Liver (tissue), 9 donors: ENCODE measurements around the gene PON1. TPM values are rescaled to one million over a fixed set of nuclear protein-coding genes. Genes with fewer than 3 reads are reported as not detected.

Experiments used
- DNase-seq: peaks from one replicate; pipeline ENCODE4 v3.0.0-alpha.2; 2017; ENCODE audit warnings: low spot score
- H3K27ac ChIP-seq, 2 donors: one replicate each; pipeline ENCODE4 v1.7.0; 2013; ENCODE audit warnings: inconsistent platforms in 2 of 2, low read length in 2 of 2, control low read depth in 1 of 2, low read depth in 1 of 2, mild to moderate bottlenecking in 1 of 2
- H3K27me3 ChIP-seq, 4 donors: one replicate each; pipeline versions ENCODE4 v1.6.1 to v1.7.0; 2013; ENCODE audit warnings: low read length in 3 of 4, inconsistent platforms in 1 of 4, mild to moderate bottlenecking in 1 of 4, moderate library complexity in 1 of 4; ENCODE audit not compliant: control insufficient read depth in 4 of 4, insufficient read depth in 4 of 4
- H3K36me3 ChIP-seq, 4 donors: one replicate each; pipeline versions ENCODE4 v1.6.1 to v1.7.0; 2013; ENCODE audit warnings: low read length in 3 of 4, mild to moderate bottlenecking in 3 of 4, low read depth in 1 of 4, moderate library complexity in 1 of 4; ENCODE audit not compliant: control insufficient read depth in 4 of 4, insufficient read depth in 3 of 4
- H3K4me1 ChIP-seq, 4 donors: one replicate each; pipeline versions ENCODE4 v1.6.1 to v1.7.0; 2013; ENCODE audit warnings: low read length in 3 of 4, mild to moderate bottlenecking in 3 of 4, moderate library complexity in 1 of 4; ENCODE audit not compliant: control insufficient read depth in 4 of 4, insufficient read depth in 4 of 4
- H3K4me3 ChIP-seq, 3 donors: one replicate each; pipeline versions ENCODE4 v1.6.1 to v1.7.0; 2013; ENCODE audit warnings: low read length in 3 of 3, control low read depth in 1 of 3, low read depth in 1 of 3, mild to moderate bottlenecking in 1 of 3
- H3K9ac ChIP-seq, 2 donors: one replicate each; pipeline ENCODE4 v1.7.0; 2013; ENCODE audit warnings: low read length in 2 of 2, mild to moderate bottlenecking in 2 of 2, moderate library complexity in 2 of 2, control low read depth in 1 of 2, low read depth in 1 of 2
- H3K9me3 ChIP-seq, 4 donors: one replicate each; pipeline versions ENCODE4 v1.6.1 to v1.7.0; 2013; ENCODE audit warnings: low read length in 3 of 4; ENCODE audit not compliant: control insufficient read depth in 4 of 4
- EGR1 ChIP-seq, 2 donors: IDR thresholded peaks; 2 replicates each; pipeline ENCODE4 v1.6.1; 2016 to 2018; ENCODE audit warnings: antibody characterized with exemption in 2 of 2, low read depth in 2 of 2
- FOXA1 ChIP-seq: IDR thresholded peaks from 2 replicates; pipeline ENCODE4 v1.6.1; 2016; ENCODE audit warnings: antibody characterized with exemption
- FOXA2 ChIP-seq: IDR thresholded peaks from 2 replicates; pipeline ENCODE4 v1.6.1; 2016; ENCODE audit warnings: antibody characterized with exemption
- GABPA ChIP-seq, 2 donors: IDR thresholded peaks in 1 of 2; conservative IDR thresholded peaks in 1 of 2; 2 replicates each; pipeline ENCODE4 v1.6.1; 2016; ENCODE audit warnings: antibody characterized with exemption in 2 of 2, mild to moderate bottlenecking in 1 of 2, moderate library complexity in 1 of 2
- HNF4A ChIP-seq, 2 donors: conservative IDR thresholded peaks; 2 replicates each; pipeline ENCODE4 v1.6.1; 2016; ENCODE audit warnings: antibody characterized with exemption in 2 of 2, mild to moderate bottlenecking in 2 of 2
- HNF4G ChIP-seq: IDR thresholded peaks from 2 replicates; pipeline ENCODE4 v1.6.1; 2016; ENCODE audit warnings: antibody characterized with exemption
- JUND ChIP-seq, 2 donors: IDR thresholded peaks; 2 replicates each; pipeline ENCODE4 v1.6.1; 2016; ENCODE audit warnings: antibody characterized with exemption in 2 of 2
- MAX ChIP-seq: IDR thresholded peaks from 2 replicates; pipeline ENCODE4 v1.6.1; 2016; ENCODE audit warnings: antibody characterized with exemption
- NR2F2 ChIP-seq: IDR thresholded peaks from 2 replicates; pipeline ENCODE4 v1.6.1; 2016; ENCODE audit warnings: antibody characterized with exemption
- RAD21 ChIP-seq, 2 donors: IDR thresholded peaks; 2 replicates each; pipeline ENCODE4 v1.6.1; 2016; ENCODE audit warnings: antibody characterized with exemption in 2 of 2, mild to moderate bottlenecking in 2 of 2
- RXRA ChIP-seq, 2 donors: IDR thresholded peaks; 2 replicates each; pipeline ENCODE4 v1.6.1; 2017 to 2018; ENCODE audit warnings: antibody characterized with exemption in 2 of 2, mild to moderate bottlenecking in 1 of 2
- SP1 ChIP-seq: IDR thresholded peaks from 2 replicates; pipeline ENCODE4 v1.6.1; 2018; ENCODE audit warnings: antibody characterized with exemption, mild to moderate bottlenecking
- TAF1 ChIP-seq: conservative IDR thresholded peaks from 2 replicates; pipeline ENCODE4 v1.6.1; 2016; ENCODE audit warnings: antibody characterized with exemption, mild to moderate bottlenecking
- YY1 ChIP-seq: IDR thresholded peaks from 2 replicates; pipeline ENCODE4 v1.6.1; 2016; ENCODE audit warnings: antibody characterized with exemption, mild to moderate bottlenecking
- WGBS: extraction: QIAGEN DNeasy Blood & Tissue Kit; methylation state at CpG from one replicate; pipeline ENCODE4 v1.1.7; 2013; 5-methylcytosine and 5-hydroxymethylcytosine counted together
- polyA plus RNA-seq, 2 donors: library from polyadenylated mRNA; stranded (reverse) in 1 of 2; unstranded in 1 of 2; fragments of 200-250 nt in 1 of 2; fragments of >200 nt in 1 of 2; fragmentation: Nextera tagmentation in 1 of 2; extraction: Ambion mirVana in 1 of 2; gene quantifications; one replicate each; pipeline versions ENCODE4 v1.2.1 to v1.2.3, GENCODE V29; 2013 to 2015
- total RNA-seq, 2 donors: library from RNA; depleted of rRNA; stranded (reverse); fragments of >200 nt; gene quantifications; one replicate each; pipeline ENCODE4 v1.2.3, GENCODE V29; 2014
- TF ChIP-seq, protein P1 (sequence below): IDR thresholded peaks from 2 replicates; pipeline ENCODE4 v1.6.1; 2016; ENCODE audit warnings: antibody characterized with exemption
- TF ChIP-seq, protein P2 (sequence below): fragments of 150-350 bp; IDR thresholded peaks from 2 replicates; pipeline ENCODE4 v1.5.1; 2017; ENCODE audit warnings: improper control_type of control experiment, low read depth, low read length; ENCODE audit not compliant: missing input control
- TF ChIP-seq, protein P3 (sequence below): IDR thresholded peaks from 2 replicates; pipeline ENCODE4 v1.6.1; 2016; ENCODE audit warnings: antibody characterized with exemption, mild to moderate bottlenecking
- TF ChIP-seq, protein P4 (sequence below): IDR thresholded peaks from 2 replicates; pipeline ENCODE4 v1.6.1; 2016; ENCODE audit warnings: antibody characterized with exemption
- donor health status: healthy.
- donor health status: healthy.
- donor health status: healthy.
- donor health status: healthy.
- donor health status: healthy.

The PON1 gene
- total and polyA plus RNA-seq, 4 donors = 54.8 to 1,101 (median 207) TPM

- Histone ChIP-seq H3K36me3 (peaks cover 9 to 60% (median 19%) of the 10 kb centered on the region in 4 donors), H3K4me3 (no peak overlapping the region), H3K9ac (no peak overlapping the region), H3K4me1 (peaks cover 0 to 3% (median 0%) of the 10 kb centered on the region in 4 donors), H3K9me3 (no peaks in the 10 kb centered on the region), H3K27ac (no peak overlapping the region), H3K27me3 (no peaks in the 10 kb centered on the region)
- TF ChIP-seq FOXA2 (no peak), HNF4G (no peak), NR2F2 (no peak), HNF4A (conservative IDR thresholded peaks at IDR 0.05) (no peak), RAD21 (IDR thresholded peaks at IDR 0.05) (no peak), RXRA (IDR thresholded peaks at IDR 0.05) (no peak), TAF1 (no peak), FOXA1 (no peak), JUND (IDR thresholded peaks at IDR 0.05) (no peak), MAX (no peak), EGR1 (IDR thresholded peaks at IDR 0.05; ENCODE audit: low read depth in 2 of 2) (no peak), GABPA (IDR thresholded peaks at IDR 0.05 in 1 of 2, conservative IDR thresholded peaks at IDR 0.05 in 1 of 2) (no peak)
- TF ChIP-seq, protein P1, sequence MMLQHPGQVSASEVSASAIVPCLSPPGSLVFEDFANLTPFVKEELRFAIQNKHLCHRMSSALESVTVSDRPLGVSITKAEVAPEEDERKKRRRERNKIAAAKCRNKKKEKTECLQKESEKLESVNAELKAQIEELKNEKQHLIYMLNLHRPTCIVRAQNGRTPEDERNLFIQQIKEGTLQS = no peak
- TF ChIP-seq, protein P2, sequence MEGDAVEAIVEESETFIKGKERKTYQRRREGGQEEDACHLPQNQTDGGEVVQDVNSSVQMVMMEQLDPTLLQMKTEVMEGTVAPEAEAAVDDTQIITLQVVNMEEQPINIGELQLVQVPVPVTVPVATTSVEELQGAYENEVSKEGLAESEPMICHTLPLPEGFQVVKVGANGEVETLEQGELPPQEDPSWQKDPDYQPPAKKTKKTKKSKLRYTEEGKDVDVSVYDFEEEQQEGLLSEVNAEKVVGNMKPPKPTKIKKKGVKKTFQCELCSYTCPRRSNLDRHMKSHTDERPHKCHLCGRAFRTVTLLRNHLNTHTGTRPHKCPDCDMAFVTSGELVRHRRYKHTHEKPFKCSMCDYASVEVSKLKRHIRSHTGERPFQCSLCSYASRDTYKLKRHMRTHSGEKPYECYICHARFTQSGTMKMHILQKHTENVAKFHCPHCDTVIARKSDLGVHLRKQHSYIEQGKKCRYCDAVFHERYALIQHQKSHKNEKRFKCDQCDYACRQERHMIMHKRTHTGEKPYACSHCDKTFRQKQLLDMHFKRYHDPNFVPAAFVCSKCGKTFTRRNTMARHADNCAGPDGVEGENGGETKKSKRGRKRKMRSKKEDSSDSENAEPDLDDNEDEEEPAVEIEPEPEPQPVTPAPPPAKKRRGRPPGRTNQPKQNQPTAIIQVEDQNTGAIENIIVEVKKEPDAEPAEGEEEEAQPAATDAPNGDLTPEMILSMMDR = no peak
- TF ChIP-seq, protein P3, sequence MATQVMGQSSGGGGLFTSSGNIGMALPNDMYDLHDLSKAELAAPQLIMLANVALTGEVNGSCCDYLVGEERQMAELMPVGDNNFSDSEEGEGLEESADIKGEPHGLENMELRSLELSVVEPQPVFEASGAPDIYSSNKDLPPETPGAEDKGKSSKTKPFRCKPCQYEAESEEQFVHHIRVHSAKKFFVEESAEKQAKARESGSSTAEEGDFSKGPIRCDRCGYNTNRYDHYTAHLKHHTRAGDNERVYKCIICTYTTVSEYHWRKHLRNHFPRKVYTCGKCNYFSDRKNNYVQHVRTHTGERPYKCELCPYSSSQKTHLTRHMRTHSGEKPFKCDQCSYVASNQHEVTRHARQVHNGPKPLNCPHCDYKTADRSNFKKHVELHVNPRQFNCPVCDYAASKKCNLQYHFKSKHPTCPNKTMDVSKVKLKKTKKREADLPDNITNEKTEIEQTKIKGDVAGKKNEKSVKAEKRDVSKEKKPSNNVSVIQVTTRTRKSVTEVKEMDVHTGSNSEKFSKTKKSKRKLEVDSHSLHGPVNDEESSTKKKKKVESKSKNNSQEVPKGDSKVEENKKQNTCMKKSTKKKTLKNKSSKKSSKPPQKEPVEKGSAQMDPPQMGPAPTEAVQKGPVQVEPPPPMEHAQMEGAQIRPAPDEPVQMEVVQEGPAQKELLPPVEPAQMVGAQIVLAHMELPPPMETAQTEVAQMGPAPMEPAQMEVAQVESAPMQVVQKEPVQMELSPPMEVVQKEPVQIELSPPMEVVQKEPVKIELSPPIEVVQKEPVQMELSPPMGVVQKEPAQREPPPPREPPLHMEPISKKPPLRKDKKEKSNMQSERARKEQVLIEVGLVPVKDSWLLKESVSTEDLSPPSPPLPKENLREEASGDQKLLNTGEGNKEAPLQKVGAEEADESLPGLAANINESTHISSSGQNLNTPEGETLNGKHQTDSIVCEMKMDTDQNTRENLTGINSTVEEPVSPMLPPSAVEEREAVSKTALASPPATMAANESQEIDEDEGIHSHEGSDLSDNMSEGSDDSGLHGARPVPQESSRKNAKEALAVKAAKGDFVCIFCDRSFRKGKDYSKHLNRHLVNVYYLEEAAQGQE = no peak
- TF ChIP-seq, protein P4, sequence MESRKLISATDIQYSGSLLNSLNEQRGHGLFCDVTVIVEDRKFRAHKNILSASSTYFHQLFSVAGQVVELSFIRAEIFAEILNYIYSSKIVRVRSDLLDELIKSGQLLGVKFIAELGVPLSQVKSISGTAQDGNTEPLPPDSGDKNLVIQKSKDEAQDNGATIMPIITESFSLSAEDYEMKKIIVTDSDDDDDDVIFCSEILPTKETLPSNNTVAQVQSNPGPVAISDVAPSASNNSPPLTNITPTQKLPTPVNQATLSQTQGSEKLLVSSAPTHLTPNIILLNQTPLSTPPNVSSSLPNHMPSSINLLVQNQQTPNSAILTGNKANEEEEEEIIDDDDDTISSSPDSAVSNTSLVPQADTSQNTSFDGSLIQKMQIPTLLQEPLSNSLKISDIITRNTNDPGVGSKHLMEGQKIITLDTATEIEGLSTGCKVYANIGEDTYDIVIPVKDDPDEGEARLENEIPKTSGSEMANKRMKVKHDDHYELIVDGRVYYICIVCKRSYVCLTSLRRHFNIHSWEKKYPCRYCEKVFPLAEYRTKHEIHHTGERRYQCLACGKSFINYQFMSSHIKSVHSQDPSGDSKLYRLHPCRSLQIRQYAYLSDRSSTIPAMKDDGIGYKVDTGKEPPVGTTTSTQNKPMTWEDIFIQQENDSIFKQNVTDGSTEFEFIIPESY = no peak
- no peak for DNase-seq
- WGBS = 97% methylated on average over 2 of the region's 2 CpGs
Measured at GRCh38 chr7:95309951-95310350, 14.4 kb downstream of the PON1 start.

DNA sequence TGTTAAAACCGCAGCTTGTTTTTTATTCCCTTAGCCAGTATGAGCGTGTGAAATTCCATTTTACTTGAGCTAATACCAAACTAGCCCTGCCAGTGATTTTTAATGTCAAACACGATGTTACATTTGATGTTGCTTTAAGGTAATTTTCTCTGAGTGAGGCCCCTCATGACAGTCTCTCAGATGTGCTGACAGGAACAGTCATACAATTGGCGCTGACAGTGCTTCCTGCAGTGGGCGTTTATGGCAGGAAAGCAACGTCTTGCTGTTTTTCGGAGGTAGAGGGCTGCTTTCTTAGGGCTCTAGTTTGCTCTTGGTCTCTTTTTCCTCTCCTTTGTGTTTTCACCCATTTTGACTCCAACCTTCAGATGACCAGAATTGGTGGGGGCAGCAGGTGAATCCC is 19.3 kb downstream of the PON1 start:
- no peaks in the 10 kb centered on the region for H3K27me3 ChIP-seq
- H3K36me3 ChIP-seq = peaks cover 5 to 57% (median 20%) of the 10 kb centered on the region in 4 donors
- H3K9ac ChIP-seq = no peak overlapping the region
- H3K4me3 ChIP-seq = no peak overlapping the region
- H3K9me3 ChIP-seq = no peaks in the 10 kb centered on the region
- H3K27ac ChIP-seq = no peak overlapping the region
- 77% methylated on average over 7 of the region's 7 CpGs for WGBS
- peaks cover 0 to 3% (median 0%) of the 10 kb centered on the region in 4 donors for H3K4me1 ChIP-seq
- no peak for DNase-seq
- TF ChIP-seq HNF4G = no peak
- TF ChIP-seq MAX = no peak
- TF ChIP-seq FOXA2 = no peak
- no peak for TF ChIP-seq YY1
- TF ChIP-seq SP1 = no peak
- TF ChIP-seq, protein P2 = no peak
- TF ChIP-seq TAF1 = no peak
- TF ChIP-seq, protein P1 = no peak
- no peak for TF ChIP-seq HNF4A (conservative IDR thresholded peaks at IDR 0.05)
